Hypothalamus (tissue), 51 donors: ENCODE measurements around the gene DAB2.
"Not testable (repeated sequence)": the region's sequence is repeated elsewhere in the genome, so short reads cannot be mapped to it uniquely, and the experiment has no call there.

Source experiments
- DNase-seq, 51 donors: peaks; one replicate each; lab custom pipeline; 2025; lab: John Stamatoyannopoulos, UW

Gene DAB2

GRCh38 chr5:39353717-39354399 lies 70.9 kb downstream of the DAB2 start:
- no peak for DNase-seq

- no peak for DNase-seq
Measured at GRCh38 chr5:39352951-39353350, 71.8 kb downstream of the DAB2 start.

- DNase-seq, result no peak
Measured at GRCh38 chr5:39352170-39352569, 72.6 kb downstream of the DAB2 start.

GRCh38 chr5:39349484-39349883 lies 75.3 kb downstream of the DAB2 start:
- DNase-seq, result no peak

GRCh38 chr5:39342460-39342859 lies 82.3 kb downstream of the DAB2 start:
- DNase-seq, result no peak

- peak in 2 of 51 donors; percentile 0 to 1 for DNase-seq
Measured at GRCh38 chr5:39341896-39342295, 82.9 kb downstream of the DAB2 start.

- DNase-seq, result no peak
Measured at GRCh38 chr5:39340506-39340905, 84.3 kb downstream of the DAB2 start.

GRCh38 chr5:39337252-39337915 lies 87.4 kb downstream of the DAB2 start:
- DNase-seq, result no peak

- not testable (repeated sequence) for DNase-seq
Measured at GRCh38 chr5:39334296-39334695, 90.5 kb downstream of the DAB2 start.

- no peak for DNase-seq
Measured at GRCh38 chr5:39333104-39333503, 91.7 kb downstream of the DAB2 start.

- DNase-seq, result no peak
Measured at GRCh38 chr5:39331861-39332381, 92.9 kb downstream of the DAB2 start.

- DNase-seq, result no peak
Measured at GRCh38 chr5:39328731-39329130, 96.0 kb downstream of the DAB2 start.

- DNase-seq, result no peak
Measured at GRCh38 chr5:39323542-39323941, 101.2 kb downstream of the DAB2 start.
